Measurements from ENCODE around the gene PIM1.
A peak's percentile ranks its signal among the peaks of the same experiment; 100 is the strongest.

PIM1 gene

GRCh38 chr6:37170273-37171200, 585 bp downstream of the PIM1 start:
- H3K36me3 ChIP-seq (ENCODE audit: insufficient read depth, low read length), result peaks cover 32% of the 10 kb centered on the region
- H3K4me3 ChIP-seq (ENCODE audit: low read length), result peak overlapping the region; percentile 96
- no peaks in the 10 kb centered on the region for H3K27me3 ChIP-seq (ENCODE audit: insufficient read depth, low read length)

GRCh38 chr6:37171201-37171969, 1.4 kb downstream of the PIM1 start:
- H3K27me3 ChIP-seq (ENCODE audit: insufficient read depth, low read length), result no peaks in the 10 kb centered on the region
- H3K4me1 ChIP-seq (ENCODE audit: insufficient read depth, low read length), result peaks cover 26% of the 10 kb centered on the region
- H3K9me3 ChIP-seq (ENCODE audit: low read length), result no peaks in the 10 kb centered on the region
- H3K36me3 ChIP-seq (ENCODE audit: insufficient read depth, low read length), result peaks cover 32% of the 10 kb centered on the region
- peak overlapping the region; percentile 96 for H3K4me3 ChIP-seq (ENCODE audit: low read length)
- peak overlapping the region; percentile 40 for H2AFZ ChIP-seq (ENCODE audit: low read depth, low read length)

More at GRCh38 chr6:37170273-37171200, 585 bp downstream of the PIM1 start:
- Histone ChIP-seq H3K4me1 (ENCODE audit: insufficient read depth, low read length) (peaks cover 26% of the 10 kb centered on the region), H2AFZ (ENCODE audit: low read depth, low read length) (peak overlapping the region; percentile 40), H3K9me3 (ENCODE audit: low read length) (no peaks in the 10 kb centered on the region)

GRCh38 chr6:37171970-37172812, 2.2 kb downstream of the PIM1 start:
- peaks cover 32% of the 10 kb centered on the region for H3K36me3 ChIP-seq (ENCODE audit: insufficient read depth, low read length)
- peak overlapping the region; percentile 96 for H3K4me3 ChIP-seq (ENCODE audit: low read length)
- peak overlapping the region; percentile 27 for H2AFZ ChIP-seq (ENCODE audit: low read depth, low read length)
- no peaks in the 10 kb centered on the region for H3K9me3 ChIP-seq (ENCODE audit: low read length)
- H3K27me3 ChIP-seq (ENCODE audit: insufficient read depth, low read length), result no peaks in the 10 kb centered on the region
- peaks cover 26% of the 10 kb centered on the region for H3K4me1 ChIP-seq (ENCODE audit: insufficient read depth, low read length)

GRCh38 chr6:37172912-37173492, 3.0 kb downstream of the PIM1 start:
- Histone ChIP-seq H3K9me3 (ENCODE audit: low read length) (no peaks in the 10 kb centered on the region), H3K4me1 (ENCODE audit: insufficient read depth, low read length) (peaks cover 25% of the 10 kb centered on the region), H3K4me3 (ENCODE audit: low read length) (no peak overlapping the region), H3K27me3 (ENCODE audit: insufficient read depth, low read length) (no peaks in the 10 kb centered on the region), H3K36me3 (ENCODE audit: insufficient read depth, low read length) (peaks cover 32% of the 10 kb centered on the region), H2AFZ (ENCODE audit: low read depth, low read length) (no peak overlapping the region)

GRCh38 chr6:37173493-37174195, 3.7 kb downstream of the PIM1 start:
- Histone ChIP-seq H3K4me3 (ENCODE audit: low read length) (no peak overlapping the region), H3K36me3 (ENCODE audit: insufficient read depth, low read length) (peaks cover 32% of the 10 kb centered on the region), H3K9me3 (ENCODE audit: low read length) (no peaks in the 10 kb centered on the region), H2AFZ (ENCODE audit: low read depth, low read length) (no peak overlapping the region), H3K4me1 (ENCODE audit: insufficient read depth, low read length) (peaks cover 19% of the 10 kb centered on the region), H3K27me3 (ENCODE audit: insufficient read depth, low read length) (no peaks in the 10 kb centered on the region)

GRCh38 chr6:37174196-37174514, 4.2 kb downstream of the PIM1 start:
- Histone ChIP-seq H3K4me1 (ENCODE audit: insufficient read depth, low read length) (peaks cover 14% of the 10 kb centered on the region), H2AFZ (ENCODE audit: low read depth, low read length) (no peak overlapping the region), H3K27me3 (ENCODE audit: insufficient read depth, low read length) (no peaks in the 10 kb centered on the region), H3K36me3 (ENCODE audit: insufficient read depth, low read length) (peaks cover 32% of the 10 kb centered on the region), H3K4me3 (ENCODE audit: low read length) (no peak overlapping the region), H3K9me3 (ENCODE audit: low read length) (no peaks in the 10 kb centered on the region)

- no peak overlapping the region for H3K4me3 ChIP-seq (ENCODE audit: low read length)
- H2AFZ ChIP-seq (ENCODE audit: low read depth, low read length), result no peak overlapping the region
- H3K4me1 ChIP-seq (ENCODE audit: insufficient read depth, low read length), result peaks cover 13% of the 10 kb centered on the region
Measured at GRCh38 chr6:37174515-37175331, 4.8 kb downstream of the PIM1 start.

GRCh38 chr6:37175332-37176267, 5.6 kb downstream of the PIM1 start:
- no peaks in the 10 kb centered on the region for H3K9me3 ChIP-seq (ENCODE audit: low read length)
- H3K4me1 ChIP-seq (ENCODE audit: insufficient read depth, low read length), result peaks cover 13% of the 10 kb centered on the region
- peaks cover 32% of the 10 kb centered on the region for H3K36me3 ChIP-seq (ENCODE audit: insufficient read depth, low read length)
- no peaks in the 10 kb centered on the region for H3K27me3 ChIP-seq (ENCODE audit: insufficient read depth, low read length)
- H3K4me3 ChIP-seq (ENCODE audit: low read length), result no peak overlapping the region
- no peak overlapping the region for H2AFZ ChIP-seq (ENCODE audit: low read depth, low read length)

More at GRCh38 chr6:37174515-37175331, 4.8 kb downstream of the PIM1 start:
- Histone ChIP-seq H3K36me3 (ENCODE audit: insufficient read depth, low read length) (peaks cover 32% of the 10 kb centered on the region), H3K9me3 (ENCODE audit: low read length) (no peaks in the 10 kb centered on the region), H3K27me3 (ENCODE audit: insufficient read depth, low read length) (no peaks in the 10 kb centered on the region)

GRCh38 chr6:37176268-37177076, 6.5 kb downstream of the PIM1 start:
- no peak overlapping the region for H2AFZ ChIP-seq (ENCODE audit: low read depth, low read length)
- peaks cover 9% of the 10 kb centered on the region for H3K4me1 ChIP-seq (ENCODE audit: insufficient read depth, low read length)
- H3K36me3 ChIP-seq (ENCODE audit: insufficient read depth, low read length), result peaks cover 32% of the 10 kb centered on the region
- no peaks in the 10 kb centered on the region for H3K27me3 ChIP-seq (ENCODE audit: insufficient read depth, low read length)
- no peak overlapping the region for H3K4me3 ChIP-seq (ENCODE audit: low read length)
- no peaks in the 10 kb centered on the region for H3K9me3 ChIP-seq (ENCODE audit: low read length)

Measured in neuron (in vitro differentiated cells).